Endothelial cell (in vitro differentiated cells): ENCODE measurements around the gene SMC6. TPM values are rescaled to one million over a fixed set of nuclear protein-coding genes. Genes with fewer than 3 reads are reported as not detected.

ENCODE experiments used
- DNase-seq: peaks from one replicate; pipeline ENCODE4 v3.0.0; 2021; ENCODE audit warnings: low spot score
- H3K27ac Mint-ChIP-seq: one replicate; pipeline ENCODE4 v1.8.0; 2021; ENCODE audit warnings: mixed read lengths, inconsistent platforms; ENCODE audit not compliant: unreplicated experiment
- H3K27me3 Mint-ChIP-seq: one replicate; pipeline ENCODE4 v1.8.0; 2021; ENCODE audit warnings: mild to moderate bottlenecking, moderate library complexity, mixed read lengths, inconsistent platforms; ENCODE audit not compliant: unreplicated experiment
- H3K36me3 Mint-ChIP-seq: one replicate; pipeline ENCODE4 v1.8.0; 2021; ENCODE audit warnings: mild to moderate bottlenecking, low read depth, mixed read lengths, inconsistent platforms; ENCODE audit not compliant: unreplicated experiment
- H3K4me1 Mint-ChIP-seq: one replicate; pipeline ENCODE4 v1.8.0; 2021; ENCODE audit warnings: mild to moderate bottlenecking, mixed read lengths, inconsistent platforms; ENCODE audit not compliant: unreplicated experiment
- H3K4me3 Mint-ChIP-seq: one replicate; pipeline ENCODE4 v1.8.0; 2021; ENCODE audit warnings: mild to moderate bottlenecking, mixed read lengths, inconsistent platforms; ENCODE audit not compliant: unreplicated experiment
- H3K9me3 Mint-ChIP-seq: one replicate; pipeline ENCODE4 v1.8.0; 2021; ENCODE audit warnings: mixed read lengths, inconsistent platforms; ENCODE audit not compliant: unreplicated experiment
- CTCF ChIP-seq: fragments of 200-600 bp; sonication (generic); IDR thresholded peaks from one replicate; pipeline ENCODE4 v1.5.0; 2021; ENCODE audit warnings: antibody characterized with exemption; ENCODE audit not compliant: unreplicated experiment
- long read RNA-seq: library from polyadenylated mRNA; unstranded; transcript quantifications from one replicate; pipeline ENCODE4 v2.0.0, GENCODE V29; 2020; ENCODE audit not compliant: unreplicated experiment
- total RNA-seq: library from RNA; stranded (reverse); fragmentation: NEBNext Ultra II Directional; extraction: Animal tissue kit (Norgen Biotek cat#: 25700); gene quantifications from one replicate; pipeline ENCODE4 v1.2.1, GENCODE V29; 2021; ENCODE audit not compliant: unreplicated experiment

The SMC6 gene
- 28.8 TPM for total RNA-seq
- long read RNA-seq, full-length matches to known transcripts: 1 of 17 reads
- long read RNA-seq, partial matches to known transcripts: 13 of 17 reads
- long read RNA-seq, other reads (novel, unspliced or antisense): 3 of 17 reads

DNA sequence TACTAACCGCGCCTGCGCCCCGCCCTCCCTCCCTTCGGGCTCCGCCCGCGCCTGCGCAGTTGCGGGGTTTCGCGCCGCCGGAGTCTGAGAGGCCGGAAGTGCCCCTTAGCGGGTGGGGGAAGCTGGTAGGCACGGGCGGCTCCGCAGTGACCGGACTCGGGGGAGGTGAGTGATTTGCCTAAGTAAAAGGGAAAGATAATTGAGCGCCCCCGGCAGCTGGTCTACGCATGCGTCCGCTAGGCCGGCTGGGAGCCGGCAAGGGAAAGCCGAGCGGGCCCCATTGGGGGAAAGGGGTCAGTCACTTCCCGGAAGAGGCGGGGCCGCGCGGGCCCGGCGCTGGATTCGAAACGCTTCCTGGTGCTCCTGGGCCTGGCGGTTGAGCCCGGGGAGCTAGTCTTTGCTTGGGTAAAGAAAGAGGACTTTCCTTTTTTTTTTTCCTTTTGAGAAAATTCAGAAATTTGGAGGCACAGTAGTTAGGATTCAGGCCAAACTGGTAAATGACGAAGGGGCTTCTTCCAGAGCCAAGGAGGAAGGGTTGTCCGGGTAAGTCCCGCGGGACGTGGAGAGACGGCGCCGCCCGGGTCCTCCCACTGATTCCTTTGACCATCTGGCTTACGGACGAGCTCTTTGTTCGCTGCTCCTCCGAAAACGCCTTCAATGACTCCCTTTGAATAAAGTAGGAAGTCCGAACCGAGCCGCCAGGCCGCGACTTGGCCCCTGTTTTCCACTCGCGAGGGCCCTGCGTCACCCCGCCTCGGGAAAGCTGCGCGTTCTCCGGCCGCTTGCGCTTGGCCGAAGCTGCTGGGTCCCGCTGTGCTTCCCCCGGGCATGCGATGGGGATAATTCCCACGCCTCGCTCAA lies at the start of gene SMC6, which contains the start of gene GEN1:
Gene SMC6 (minus strand): TSS at position 8 of the 861 bp plus-strand sequence. CDS start 7,864 bp downstream, outside the sequence.
Gene GEN1 (plus strand): TSS at position 336 of the 861 bp plus-strand sequence. CDS start 5,806 bp downstream, outside the sequence.
- TF ChIP-seq CTCF: no peak
- H3K4me3 Mint-ChIP-seq: peak within 1 kb of the TSS; percentile 97

GRCh38 chr2:17800693-17801458 lies 47.3 kb upstream of the SMC6 start:
- H3K27ac Mint-ChIP-seq: no peak overlapping the region
- no peaks in the 10 kb centered on the region for H3K9me3 Mint-ChIP-seq
- no peak for TF ChIP-seq CTCF
- peaks cover 3% of the 10 kb centered on the region for H3K27me3 Mint-ChIP-seq
- no peak overlapping the region for H3K4me3 Mint-ChIP-seq
- no peak for DNase-seq
- no peaks in the 10 kb centered on the region for H3K36me3 Mint-ChIP-seq
- peaks cover 4% of the 10 kb centered on the region for H3K4me1 Mint-ChIP-seq

More for the DNA sequence above, at the start of gene SMC6, which contains the start of gene GEN1:
- Mint-ChIP-seq H3K4me1 (peaks cover 18% of the 10 kb centered on the region), H3K27ac (peak within 1 kb of the TSS; percentile 97), H3K36me3 (peaks cover 7% of the 10 kb centered on the region), H3K27me3 (peaks cover 5% of the 10 kb centered on the region), H3K9me3 (no peaks in the 10 kb centered on the region)
- peak; percentile 90 for DNase-seq

- Mint-ChIP-seq H3K9me3 (no peaks in the 10 kb centered on the region), H3K27me3 (peaks cover 3% of the 10 kb centered on the region), H3K36me3 (no peaks in the 10 kb centered on the region), H3K4me1 (peaks cover 4% of the 10 kb centered on the region), H3K27ac (no peak overlapping the region), H3K4me3 (no peak overlapping the region)
- TF ChIP-seq CTCF: no peak
- DNase-seq: no peak
These were observed 46.6 kb upstream of the SMC6 start for GRCh38 chr2:17800219-17800618.

GRCh38 chr2:17799301-17800120 lies 45.9 kb upstream of the SMC6 start:
- DNase-seq: no peak
- Mint-ChIP-seq H3K27ac (no peak overlapping the region), H3K27me3 (peaks cover 3% of the 10 kb centered on the region), H3K4me1 (peaks cover 4% of the 10 kb centered on the region), H3K4me3 (no peak overlapping the region), H3K36me3 (no peaks in the 10 kb centered on the region), H3K9me3 (no peaks in the 10 kb centered on the region)
- TF ChIP-seq CTCF: no peak
